ENCODE measurements around the gene SPAG4. TPM values are rescaled to one million over a fixed set of nuclear protein-coding genes. Genes with fewer than 3 reads are reported as not detected.

SPAG4 gene
- total and polyA plus RNA-seq, 10 of the 15 experiments (the other 5 are each of a cell fraction or from before 2014, with no cell fraction given): 0.90 to 12.5 (median 2.4) TPM

GRCh38 chr20:35601990-35602389 is 13.6 kb upstream of the SPAG4 start:
- in situ Hi-C loops (cut with MboI): no loop called here
- H2AFZ ChIP-seq (ENCODE audit: control insufficient read depth, low read depth, low read length): peak overlapping the region; percentile 87; the same call in 1 of the 2 replicates
- H3K27ac ChIP-seq (ENCODE audit: control insufficient read depth, insufficient read depth): no peak overlapping the region
- peak overlapping the region; percentile 57; the same call in 1 of the 2 replicates for H3K4me3 ChIP-seq
- FAIRE-seq (no peak), DNase-seq (ENCODE audit: low read depth, low spot score) (no peak), ATAC-seq (no peak)
- H3K9me3 ChIP-seq (replicated peaks; ENCODE audit: control insufficient read depth, insufficient read depth, low read length): no peaks in the 10 kb centered on the region
- intact Hi-C loops (cut with micrococcal nuclease; ENCODE audit: unreplicated experiment): loop anchor here (5.0 kb wide), 1 partner anchor 95 kb away; the partner anchor contains the start of genes NFS1 and ROMO1
- no peak overlapping the region for H3K9ac ChIP-seq (ENCODE audit: control insufficient read depth, insufficient read depth, low read length)
- TF ChIP-seq SUZ12 (IDR thresholded peaks at IDR 0.05; ENCODE audit: unreplicated experiment) (peak; percentile 2), SUPT20H (IDR thresholded peaks at IDR 0.05; ENCODE audit: borderline replicate concordance, control insufficient read depth, low read depth, low read length) (no peak), STAT3 (IDR thresholded peaks at IDR 0.05; ENCODE audit: low read depth, low read length) (no peak), CBX3 (IDR thresholded peaks at IDR 0.05; ENCODE audit: borderline replicate concordance, low read depth) (no peak), CHD2 (IDR thresholded peaks at IDR 0.05; ENCODE audit: borderline replicate concordance, low read depth, low read length) (no peak), E4F1 (IDR thresholded peaks at IDR 0.05; ENCODE audit: borderline replicate concordance, partially characterized antibody) (no peak)
- CTCF ChIA-PET: interaction anchor here (0.9 to 3.7 kb wide), 10 partner anchors 14 to 391 kb away, joined by 3 to 17 read pairs (median 3); partner anchors contain the start of genes SCAND1 and SPAG4
- no peaks in the 10 kb centered on the region for H3K79me2 ChIP-seq (ENCODE audit: control insufficient read depth, insufficient read depth, low read length)
- peak overlapping the region; percentile 87 for H3K4me2 ChIP-seq (ENCODE audit: control insufficient read depth, insufficient read depth)
- WGBS (ENCODE audit: insufficient coverage, insufficient replicate concordance, low lambda C conversion rate, missing lambda C conversion rate): 86% methylated on average over 14 of the region's 30 CpGs
- no peaks in the 10 kb centered on the region for H3K36me3 ChIP-seq (ENCODE audit: control insufficient read depth in 2 of 2, insufficient read depth in 2 of 2, low read length in 1 of 2)
- POLR2A ChIA-PET: no interaction called here
- BruUV-seq (replicated peaks): no TSS peak
- SMC1A ChIA-PET (ENCODE audit: uncharacterized antibody, unreplicated experiment): interaction anchor here (1.0 to 1.1 kb wide), 2 partner anchors 18 to 125 kb away, joined by 3 to 5 read pairs; no protein-coding TSS in a partner anchor
- RAD21 ChIA-PET (ENCODE audit: unreplicated experiment): interaction anchor here (1.0 to 1.5 kb wide), 5 partner anchors 14 to 351 kb away, joined by 3 to 11 read pairs (median 4); partner anchors contain the start of gene SPAG4
- H3K27me3 ChIP-seq (replicated peaks in 1 of 2; ENCODE audit: control insufficient read depth in 2 of 2, insufficient read depth in 2 of 2, low read length in 1 of 2): peaks cover 9 to 11% of the 10 kb centered on the region in 2 experiments; a peak in 3 of 4 replicates
- H3K4me1 ChIP-seq (ENCODE audit: control insufficient read depth, insufficient read depth, low read length): peaks cover 14% of the 10 kb centered on the region
- H4K20me1 ChIP-seq (ENCODE audit: control insufficient read depth, insufficient read depth): no peaks in the 10 kb centered on the region

All from GM12878 (cell line).